ENCODE results near the gene PITX1. TPM values are rescaled to one million over a fixed set of nuclear protein-coding genes. Genes with fewer than 3 reads are reported as not detected.

The PITX1 gene
- total RNA-seq, 2 donors from 2014 or later: 1.3 to 2.4 TPM

- Mint-ChIP-seq H3K36me3 (ENCODE audit: low read depth) (no peaks in the 10 kb centered on the region), H3K27me3 (ENCODE audit: insufficient read depth) (peaks cover 98% of the 10 kb centered on the region), H3K4me3 (peak overlapping the region; percentile 41), H3K27ac (no peak overlapping the region), H3K9me3 (no peaks in the 10 kb centered on the region), H3K4me1 (no peaks in the 10 kb centered on the region)
- Histone ChIP-seq H3K4me1 (ENCODE audit: control insufficient read depth, insufficient read depth, low read length) (no peaks in the 10 kb centered on the region), H3K36me3 (ENCODE audit: control insufficient read depth, insufficient read depth, low read length) (no peaks in the 10 kb centered on the region), H3K4me3 (ENCODE audit: low read length) (no peak overlapping the region), H3K27ac (ENCODE audit: low read depth, low read length) (no peak overlapping the region), H3K27me3 (ENCODE audit: control insufficient read depth, insufficient read depth, low read length, poor library complexity, severe bottlenecking) (peaks cover 100% of the 10 kb centered on the region), H3K9ac (ENCODE audit: extremely low read depth, low read length, poor library complexity, severe bottlenecking) (no peak overlapping the region), H3K9me3 (ENCODE audit: control insufficient read depth, low read length) (no peaks in the 10 kb centered on the region)
- no peak for TF ChIP-seq CTCF (conservative IDR thresholded peaks at IDR 0.05)
- peak; percentile 83 for DNase-seq
- 10 to 24% methylated on average over 12 to 51 of the region's 51 CpGs for WGBS, 2 experiments (ENCODE audit: insufficient coverage in 1 of 2, insufficient read length in 1 of 2)
These were observed 6.5 kb upstream of the PITX1 start for GRCh38 chr5:135040333-135041144.

- DNase-seq: peak; percentile 85
- H3K9me3 ChIP-seq (ENCODE audit: control insufficient read depth, low read length): no peaks in the 10 kb centered on the region
- H3K27ac ChIP-seq (ENCODE audit: low read depth, low read length): no peak overlapping the region
- H3K36me3 ChIP-seq (ENCODE audit: control insufficient read depth, insufficient read depth, low read length): no peaks in the 10 kb centered on the region
- no peak overlapping the region for H3K9ac ChIP-seq (ENCODE audit: extremely low read depth, low read length, poor library complexity, severe bottlenecking)
- Mint-ChIP-seq H3K4me1 (peaks cover 3% of the 10 kb centered on the region), H3K4me3 (peak overlapping the region; percentile 41), H3K9me3 (no peaks in the 10 kb centered on the region), H3K27me3 (ENCODE audit: insufficient read depth) (peaks cover 98% of the 10 kb centered on the region), H3K36me3 (ENCODE audit: low read depth) (no peaks in the 10 kb centered on the region), H3K27ac (no peak overlapping the region)
- peaks cover 100% of the 10 kb centered on the region for H3K27me3 ChIP-seq (ENCODE audit: control insufficient read depth, insufficient read depth, low read length, poor library complexity, severe bottlenecking)
- TF ChIP-seq CTCF (conservative IDR thresholded peaks at IDR 0.05): no peak
- no peak overlapping the region for H3K4me3 ChIP-seq (ENCODE audit: low read length)
- H3K4me1 ChIP-seq (ENCODE audit: control insufficient read depth, insufficient read depth, low read length): no peaks in the 10 kb centered on the region
- 6% methylated on average over 11 of the region's 11 CpGs; no CpG with 5 or more reads in 1 of the 2 experiments for WGBS, 2 experiments (ENCODE audit: insufficient coverage in 1 of 2, insufficient read length in 1 of 2)
These were observed 6.0 kb upstream of the PITX1 start for GRCh38 chr5:135040034-135040332.

- no peak for TF ChIP-seq CTCF (conservative IDR thresholded peaks at IDR 0.05)
- no peak overlapping the region for H3K9ac ChIP-seq (ENCODE audit: extremely low read depth, low read length, poor library complexity, severe bottlenecking)
- peaks cover 6% of the 10 kb centered on the region for H3K4me1 Mint-ChIP-seq
- no peak overlapping the region for H3K27ac ChIP-seq (ENCODE audit: low read depth, low read length)
- no peaks in the 10 kb centered on the region for H3K4me1 ChIP-seq (ENCODE audit: control insufficient read depth, insufficient read depth, low read length)
- H3K4me3 ChIP-seq (ENCODE audit: low read length): no peak overlapping the region
- WGBS, 2 experiments (ENCODE audit: insufficient coverage in 1 of 2, insufficient read length in 1 of 2): 1 to 5% methylated on average over 16 to 87 of the region's 87 CpGs
- H3K27me3 Mint-ChIP-seq (ENCODE audit: insufficient read depth): peaks cover 98% of the 10 kb centered on the region
- peak; percentile 82 for DNase-seq
- H3K27me3 ChIP-seq (ENCODE audit: control insufficient read depth, insufficient read depth, low read length, poor library complexity, severe bottlenecking): peaks cover 100% of the 10 kb centered on the region
- H3K9me3 ChIP-seq (ENCODE audit: control insufficient read depth, low read length): no peaks in the 10 kb centered on the region
- H3K36me3 ChIP-seq (ENCODE audit: control insufficient read depth, insufficient read depth, low read length): no peaks in the 10 kb centered on the region
- H3K9me3 Mint-ChIP-seq: no peaks in the 10 kb centered on the region
- H3K36me3 Mint-ChIP-seq (ENCODE audit: low read depth): no peaks in the 10 kb centered on the region
- H3K27ac Mint-ChIP-seq: no peak overlapping the region
- H3K4me3 Mint-ChIP-seq: peak overlapping the region; percentile 41
These were observed 5.4 kb upstream of the PITX1 start for GRCh38 chr5:135039271-135040033.

Measured in endodermal cell (in vitro differentiated cells).